ENCODE results near the gene ZNF500. TPM values are rescaled to one million over a fixed set of nuclear protein-coding genes. Genes with fewer than 3 reads are reported as not detected.

Gene ZNF500
- polyA plus RNA-seq, 2 of the 4 experiments (the other 2 are of a cell fraction): 4.6 to 6.7 TPM

DNA sequence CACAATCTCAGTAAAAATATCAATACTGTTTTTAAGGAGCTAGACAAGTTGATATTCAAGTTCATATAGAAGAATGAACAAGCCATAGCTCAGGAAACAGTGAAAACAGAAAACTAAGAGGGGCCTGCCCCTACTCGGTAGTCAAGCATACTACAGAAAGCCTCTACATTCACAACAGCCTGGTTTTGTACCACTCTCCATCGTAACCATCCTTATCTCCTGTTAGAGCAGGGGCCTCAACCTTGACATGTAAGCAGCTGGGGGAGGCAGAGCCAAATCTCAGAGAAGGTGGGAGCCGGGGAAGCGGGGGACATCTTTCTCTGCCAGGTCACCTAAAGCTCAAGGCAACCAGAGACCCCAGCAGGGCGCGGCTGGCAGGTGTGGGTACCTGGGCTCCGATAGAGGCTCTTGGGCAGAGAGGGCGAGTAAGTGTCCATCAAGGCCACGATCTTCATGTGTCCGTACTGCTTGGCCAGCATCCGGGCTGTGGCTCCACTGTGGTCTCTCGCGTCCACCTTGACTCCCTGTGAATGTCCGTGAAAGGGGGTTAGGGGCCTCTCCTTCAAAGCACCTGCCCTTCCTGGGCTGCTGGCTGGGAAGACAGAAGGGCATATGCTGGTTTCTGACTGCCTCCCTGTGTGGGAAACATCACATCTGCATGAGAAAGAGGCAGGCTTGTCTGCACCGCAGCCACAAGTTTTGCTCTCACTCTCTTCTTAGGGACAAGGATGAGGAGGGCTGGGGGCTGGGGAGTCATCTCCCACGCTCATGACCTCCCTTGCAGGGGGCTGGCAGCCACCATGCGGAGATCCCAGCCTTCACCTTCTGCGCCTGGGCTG is 53.1 kb downstream of the ZNF500 start:
- Histone ChIP-seq H3K4me1 (no peaks in the 10 kb centered on the region), H3K27ac (no peak overlapping the region), H3K4me2 (no peak overlapping the region), H3K9me3 (no peaks in the 10 kb centered on the region), H3K4me3 (no peak overlapping the region)
- CTCF ChIA-PET: interaction anchor here (1.7 kb wide), 1 partner anchor 64 kb away, joined by 4 read pairs; no protein-coding TSS in a partner anchor
- 92% methylated on average over 18 of the region's 18 CpGs for WGBS (ENCODE audit: missing lambda C conversion rate)
- no peak for FAIRE-seq
- no peak for DNase-seq (ENCODE audit: low read depth in 1 of 2, low spot score in 1 of 2)
- POLR2A ChIA-PET: no interaction called here
- ATAC-seq: no peak
- TF ChIP-seq, protein P1, sequence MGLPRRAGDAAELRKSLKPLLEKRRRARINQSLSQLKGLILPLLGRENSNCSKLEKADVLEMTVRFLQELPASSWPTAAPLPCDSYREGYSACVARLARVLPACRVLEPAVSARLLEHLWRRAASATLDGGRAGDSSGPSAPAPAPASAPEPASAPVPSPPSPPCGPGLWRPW (IDR thresholded peaks at IDR 0.05): no peak
- no peak for TF ChIP-seq KDM1A (IDR thresholded peaks at IDR 0.05; ENCODE audit: low read depth)
- no peak for TF ChIP-seq ELK1 (IDR thresholded peaks at IDR 0.05; ENCODE audit: low read depth, low read length)
- no peak for TF ChIP-seq SMC3 (IDR thresholded peaks at IDR 0.05)
- TF ChIP-seq JUN (IDR thresholded peaks at IDR 0.05): no peak
- no peak for TF ChIP-seq EHMT2 (IDR thresholded peaks at IDR 0.05; ENCODE audit: low read depth)
- TF ChIP-seq, protein P2, sequence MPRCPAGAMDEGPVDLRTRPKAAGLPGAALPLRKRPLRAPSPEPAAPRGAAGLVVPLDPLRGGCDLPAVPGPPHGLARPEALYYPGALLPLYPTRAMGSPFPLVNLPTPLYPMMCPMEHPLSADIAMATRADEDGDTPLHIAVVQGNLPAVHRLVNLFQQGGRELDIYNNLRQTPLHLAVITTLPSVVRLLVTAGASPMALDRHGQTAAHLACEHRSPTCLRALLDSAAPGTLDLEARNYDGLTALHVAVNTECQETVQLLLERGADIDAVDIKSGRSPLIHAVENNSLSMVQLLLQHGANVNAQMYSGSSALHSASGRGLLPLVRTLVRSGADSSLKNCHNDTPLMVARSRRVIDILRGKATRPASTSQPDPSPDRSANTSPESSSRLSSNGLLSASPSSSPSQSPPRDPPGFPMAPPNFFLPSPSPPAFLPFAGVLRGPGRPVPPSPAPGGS (IDR thresholded peaks at IDR 0.05): no peak
- no peak for TF ChIP-seq MYC (IDR thresholded peaks at IDR 0.05; ENCODE audit: borderline replicate concordance, low read length)
- TF ChIP-seq HOXB13 (CRISPR knock-in tag; IDR thresholded peaks at IDR 0.05; ENCODE audit: low read depth): no peak
- no peak for TF ChIP-seq RCOR1 (IDR thresholded peaks at IDR 0.05; ENCODE audit: low read depth, low read length)
- TF ChIP-seq HOXB5 (CRISPR knock-in tag; IDR thresholded peaks at IDR 0.05): no peak

GRCh38 chr16:4709481-4709880 is 57.5 kb downstream of the ZNF500 start:
- Histone ChIP-seq H3K9me3 (no peaks in the 10 kb centered on the region), H3K4me2 (no peak overlapping the region), H3K27ac (no peak overlapping the region), H3K4me1 (no peaks in the 10 kb centered on the region), H3K4me3 (no peak overlapping the region)
- CTCF ChIA-PET: interaction anchor here (1.2 kb wide), 1 partner anchor 94 kb away, joined by 3 read pairs; no protein-coding TSS in a partner anchor
- 93% methylated on average over 4 of the region's 4 CpGs for WGBS (ENCODE audit: missing lambda C conversion rate)
- POLR2A ChIA-PET: no interaction called here
- no peak for DNase-seq (ENCODE audit: low read depth in 1 of 2, low spot score in 1 of 2)
- no peak for FAIRE-seq
- TF ChIP-seq HOXB5 (CRISPR knock-in tag; IDR thresholded peaks at IDR 0.05) (no peak), ELK1 (IDR thresholded peaks at IDR 0.05; ENCODE audit: low read depth, low read length) (no peak), MYC (IDR thresholded peaks at IDR 0.05; ENCODE audit: borderline replicate concordance, low read length) (no peak), FOSB (CRISPR knock-in tag; IDR thresholded peaks at IDR 0.05) (no peak), HOXA7 (CRISPR knock-in tag; IDR thresholded peaks at IDR 0.05) (no peak), RFX5 (IDR thresholded peaks at IDR 0.05) (no peak), EP300 (IDR thresholded peaks at IDR 0.05) (no peak), ZFP36 (IDR thresholded peaks at IDR 0.05; ENCODE audit: borderline replicate concordance, partially characterized antibody) (no peak), EHMT2 (IDR thresholded peaks at IDR 0.05; ENCODE audit: low read depth) (no peak), PHF8 (IDR thresholded peaks at IDR 0.05; ENCODE audit: borderline replicate concordance, low read depth) (no peak), POLR2AphosphoS2 (conservative IDR thresholded peaks at IDR 0.05; ENCODE audit: low read length) (no peak), SMC3 (IDR thresholded peaks at IDR 0.05) (no peak), JUN (IDR thresholded peaks at IDR 0.05) (no peak), CHD4 (IDR thresholded peaks at IDR 0.05; ENCODE audit: borderline replicate concordance) (no peak)
- TF ChIP-seq, protein P3, sequence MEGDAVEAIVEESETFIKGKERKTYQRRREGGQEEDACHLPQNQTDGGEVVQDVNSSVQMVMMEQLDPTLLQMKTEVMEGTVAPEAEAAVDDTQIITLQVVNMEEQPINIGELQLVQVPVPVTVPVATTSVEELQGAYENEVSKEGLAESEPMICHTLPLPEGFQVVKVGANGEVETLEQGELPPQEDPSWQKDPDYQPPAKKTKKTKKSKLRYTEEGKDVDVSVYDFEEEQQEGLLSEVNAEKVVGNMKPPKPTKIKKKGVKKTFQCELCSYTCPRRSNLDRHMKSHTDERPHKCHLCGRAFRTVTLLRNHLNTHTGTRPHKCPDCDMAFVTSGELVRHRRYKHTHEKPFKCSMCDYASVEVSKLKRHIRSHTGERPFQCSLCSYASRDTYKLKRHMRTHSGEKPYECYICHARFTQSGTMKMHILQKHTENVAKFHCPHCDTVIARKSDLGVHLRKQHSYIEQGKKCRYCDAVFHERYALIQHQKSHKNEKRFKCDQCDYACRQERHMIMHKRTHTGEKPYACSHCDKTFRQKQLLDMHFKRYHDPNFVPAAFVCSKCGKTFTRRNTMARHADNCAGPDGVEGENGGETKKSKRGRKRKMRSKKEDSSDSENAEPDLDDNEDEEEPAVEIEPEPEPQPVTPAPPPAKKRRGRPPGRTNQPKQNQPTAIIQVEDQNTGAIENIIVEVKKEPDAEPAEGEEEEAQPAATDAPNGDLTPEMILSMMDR (IDR thresholded peaks at IDR 0.05): no peak
- TF ChIP-seq, protein P1 (IDR thresholded peaks at IDR 0.05): no peak
- TF ChIP-seq, protein P4, sequence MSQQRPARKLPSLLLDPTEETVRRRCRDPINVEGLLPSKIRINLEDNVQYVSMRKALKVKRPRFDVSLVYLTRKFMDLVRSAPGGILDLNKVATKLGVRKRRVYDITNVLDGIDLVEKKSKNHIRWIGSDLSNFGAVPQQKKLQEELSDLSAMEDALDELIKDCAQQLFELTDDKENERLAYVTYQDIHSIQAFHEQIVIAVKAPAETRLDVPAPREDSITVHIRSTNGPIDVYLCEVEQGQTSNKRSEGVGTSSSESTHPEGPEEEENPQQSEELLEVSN (IDR thresholded peaks at IDR 0.05; ENCODE audit: borderline replicate concordance, low read depth): no peak
- ATAC-seq: no peak

All from A549 (cell line).